Effector CD8-positive, alpha-beta T cell (primary cell): ENCODE results near the gene JADE2.
"Not testable (repeated sequence)": the region's sequence is repeated elsewhere in the genome, so short reads cannot be mapped to it uniquely, and the experiment has no call there.

Experiments
- DNase-seq: peaks from one replicate; lab custom pipeline; 2025; lab: John Stamatoyannopoulos, UW
- total RNA-seq, 4 experiments: gene quantifications; one replicate each; lab custom pipeline; 2026; lab: John Stamatoyannopoulos, UW

Gene JADE2
- 205 to 445 (median 383) reads per million in 4 experiments for total RNA-seq

DNA sequence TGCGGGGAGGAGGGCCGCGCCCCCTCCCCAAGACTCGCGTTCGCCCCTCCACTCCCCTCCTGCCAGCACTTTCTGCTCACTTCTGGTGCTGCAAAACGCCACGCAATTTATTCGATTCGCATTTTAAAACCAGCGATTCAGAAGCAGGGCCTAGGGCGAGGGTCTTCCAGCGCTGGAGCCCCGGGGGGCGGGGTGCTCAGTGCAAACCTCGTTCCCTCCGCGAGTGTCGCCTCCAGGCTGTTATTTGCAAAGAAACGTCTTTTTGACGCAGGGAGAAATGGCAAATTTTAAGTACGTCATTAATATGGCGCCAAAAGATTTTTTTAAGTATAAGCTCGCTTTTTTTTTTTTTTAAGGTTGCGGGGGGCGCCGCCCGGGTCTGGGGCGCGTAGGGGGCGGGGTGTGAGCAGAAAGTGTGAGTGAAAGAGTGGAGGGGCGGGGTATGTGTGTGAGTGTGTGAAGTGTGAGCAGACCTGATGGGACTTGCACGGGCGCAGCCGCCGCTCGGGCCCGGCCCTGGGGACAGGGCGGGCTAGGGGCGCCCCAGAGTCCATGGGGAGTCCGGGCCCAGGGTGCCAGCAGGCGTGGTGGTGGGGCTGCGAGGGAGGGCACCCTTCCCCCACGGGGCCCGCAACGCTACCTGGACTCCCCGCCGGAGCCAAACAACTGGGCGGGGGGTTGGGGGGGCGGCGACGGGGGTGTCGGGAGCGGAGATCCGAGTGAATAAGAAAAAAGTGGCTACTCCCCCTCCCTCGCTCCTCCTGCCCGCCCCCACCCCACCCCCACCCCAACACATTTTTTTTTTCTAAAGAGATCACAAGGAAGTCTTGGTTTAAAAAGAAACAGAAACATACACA is at the start of gene JADE2:
JADE2 (plus strand) TSS at position 845 of the 857 bp plus-strand sequence. CDS start 10,188 bp downstream, outside the sequence.
- peak; percentile 85 for DNase-seq

DNA sequence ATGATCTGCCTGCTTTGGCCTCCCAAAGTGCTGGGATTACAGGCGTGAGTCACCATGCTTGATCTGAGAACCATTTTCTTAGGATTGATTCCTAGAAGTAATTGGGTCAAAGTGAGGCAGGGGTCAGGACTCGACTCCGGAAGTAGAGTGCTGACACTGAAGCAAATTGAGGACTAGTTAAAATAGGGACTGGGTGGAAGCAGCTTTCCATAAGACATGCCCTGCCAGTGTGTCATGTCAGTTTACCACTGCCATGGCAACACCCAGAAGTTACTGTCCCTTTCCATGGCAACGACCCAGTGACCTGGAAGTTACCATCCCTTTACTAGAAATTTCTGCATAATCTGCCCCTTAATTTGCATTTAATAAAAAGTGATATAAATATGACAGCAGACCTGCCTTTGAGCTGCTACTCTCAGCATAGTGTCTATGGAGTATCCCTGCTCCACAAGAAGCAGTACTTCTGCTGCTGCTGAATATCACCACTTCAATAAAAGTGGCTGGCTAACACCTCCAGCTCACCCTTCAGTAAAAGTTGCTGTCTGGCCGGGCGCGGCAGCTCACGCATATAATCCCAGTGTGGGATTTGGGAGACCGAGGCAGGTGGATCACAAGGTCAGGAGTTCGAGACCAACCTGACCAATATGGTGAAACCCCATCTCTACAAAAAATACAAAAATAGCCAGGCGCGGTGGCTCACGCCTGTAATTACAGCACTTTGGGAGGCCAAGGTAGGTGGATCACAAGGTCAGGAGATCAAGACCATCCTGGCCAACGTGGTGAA is 47.8 kb upstream of the JADE2 start:
- no peak for DNase-seq

DNA sequence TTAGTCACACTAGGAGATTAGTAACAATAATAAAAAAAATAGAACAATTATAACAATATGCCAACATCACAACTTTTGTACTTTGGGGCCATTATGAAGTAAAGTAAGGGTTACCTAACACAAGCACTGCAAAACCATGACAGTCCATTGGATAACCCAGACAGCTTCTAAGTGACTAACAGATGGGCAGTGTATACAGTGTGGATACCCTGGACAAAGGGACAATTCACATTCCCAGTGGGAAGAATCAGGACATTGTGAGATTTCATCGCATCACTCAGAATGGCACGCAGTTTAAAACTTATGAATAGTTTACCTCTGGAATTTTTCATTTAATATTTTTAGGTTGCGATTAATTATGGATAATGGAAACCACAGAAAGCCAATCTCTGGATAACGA is 45.6 kb upstream of the JADE2 start:
- no peak for DNase-seq

DNA sequence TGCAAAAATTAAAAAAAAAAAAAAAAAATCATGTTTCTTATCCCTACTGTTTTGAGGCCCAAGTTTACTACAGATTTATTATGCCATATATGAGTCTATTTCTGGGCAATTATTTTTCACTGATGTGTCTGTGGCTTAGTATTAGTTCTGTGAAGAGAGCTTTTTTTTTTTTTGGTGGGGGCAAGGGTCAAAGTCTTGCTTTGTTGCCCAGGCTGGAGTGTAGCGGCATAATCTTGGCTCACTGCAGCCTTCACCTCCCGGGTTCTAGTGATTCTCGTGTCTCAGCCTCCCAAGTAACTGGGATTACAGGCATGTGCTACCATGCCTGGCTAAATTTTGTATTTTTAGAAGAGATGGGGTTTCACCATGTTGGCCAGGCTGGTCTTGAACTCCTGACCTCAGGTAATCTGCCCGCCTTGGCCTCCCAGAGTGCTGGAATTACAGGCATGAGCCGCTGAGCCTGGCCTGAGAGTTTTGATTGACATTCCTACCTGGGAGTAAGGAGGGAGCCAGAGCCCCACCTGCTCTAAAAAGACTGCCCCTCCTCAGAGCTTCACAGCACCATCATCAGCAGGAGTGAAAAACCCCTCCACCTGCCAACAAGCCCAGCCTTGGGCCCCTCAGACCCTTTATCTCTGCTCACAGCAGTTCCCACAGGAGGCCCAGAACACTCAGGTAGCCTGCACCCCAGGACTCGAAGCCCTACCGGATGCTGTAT is 36.1 kb upstream of the JADE2 start:
- no peak for DNase-seq

DNA sequence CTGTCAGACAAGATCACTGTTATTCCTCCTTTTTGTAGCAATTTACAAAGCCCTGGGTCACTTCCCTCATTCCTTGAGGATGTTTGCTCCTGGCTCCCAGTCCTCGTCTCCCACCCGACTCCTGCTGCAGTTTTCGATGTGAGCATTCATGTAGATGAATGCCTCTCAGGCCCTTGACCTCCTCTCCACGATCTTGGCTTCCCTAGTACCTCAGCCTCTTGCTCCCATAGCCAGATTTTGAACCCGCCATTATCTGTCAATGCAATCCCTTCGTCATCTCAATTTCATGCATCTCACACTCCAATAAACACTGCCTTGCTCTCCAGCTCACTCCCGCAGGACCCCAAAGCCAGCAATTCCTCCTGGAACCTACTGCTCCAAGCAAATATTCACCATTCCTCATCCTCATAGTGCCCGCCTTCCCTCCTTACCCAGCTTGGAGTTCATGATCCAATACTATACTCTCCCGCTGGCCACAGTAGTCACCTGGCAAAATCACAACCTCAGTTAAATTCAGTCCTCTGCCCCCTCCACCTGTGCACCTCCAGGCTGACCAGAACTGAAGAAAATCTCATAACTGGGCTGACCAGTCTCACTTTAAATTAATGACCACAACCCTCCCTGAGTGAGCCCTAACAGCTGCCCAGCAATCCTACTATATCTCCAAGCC is 35.1 kb upstream of the JADE2 start:
- DNase-seq: no peak

DNA sequence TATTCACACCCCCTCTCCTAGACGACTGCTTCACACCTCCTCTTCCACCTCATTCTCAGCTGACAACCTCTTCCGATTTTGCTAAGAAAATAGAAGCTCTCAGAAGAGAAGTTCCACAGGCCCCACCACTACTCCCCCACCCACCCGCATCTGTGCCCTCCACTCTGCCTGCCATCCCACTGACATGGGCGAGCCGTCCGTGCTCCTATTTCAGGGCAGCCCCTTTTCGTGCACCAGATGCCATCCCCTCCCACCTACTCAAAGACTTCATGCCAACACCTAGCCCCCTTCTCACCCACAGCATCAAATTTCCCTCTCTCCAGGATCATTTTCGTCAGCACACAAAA is 34.6 kb upstream of the JADE2 start:
- DNase-seq: no peak

DNA sequence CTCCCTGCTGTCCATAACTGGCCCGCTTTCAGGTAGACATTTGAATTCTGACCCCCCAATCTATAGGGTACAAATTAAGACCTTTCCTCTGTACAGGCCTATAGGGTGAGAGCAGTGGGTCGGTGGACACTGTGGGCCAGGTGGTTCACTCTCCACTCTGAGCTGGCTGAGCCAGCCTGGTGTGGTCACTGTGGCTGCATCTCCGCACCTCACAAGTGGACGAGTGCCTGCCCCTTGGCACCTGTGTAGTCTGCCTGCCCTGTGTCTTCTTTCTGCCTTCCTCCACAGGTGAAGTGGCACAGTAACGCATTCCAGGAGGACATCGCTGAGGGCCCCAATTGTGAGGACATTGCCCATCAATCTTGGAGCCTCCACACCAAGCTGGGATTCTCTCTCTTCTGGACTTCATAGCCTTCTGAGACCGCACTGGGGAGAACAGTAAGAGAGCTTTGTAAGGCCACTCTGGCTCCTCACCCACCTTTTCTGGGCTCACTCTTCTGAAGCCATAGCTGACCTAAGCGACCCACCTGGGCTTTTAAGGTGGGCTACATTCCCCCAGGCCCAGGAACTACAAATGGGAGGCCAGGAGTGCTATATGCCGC is 33.5 kb upstream of the JADE2 start:
- DNase-seq: no peak

DNA sequence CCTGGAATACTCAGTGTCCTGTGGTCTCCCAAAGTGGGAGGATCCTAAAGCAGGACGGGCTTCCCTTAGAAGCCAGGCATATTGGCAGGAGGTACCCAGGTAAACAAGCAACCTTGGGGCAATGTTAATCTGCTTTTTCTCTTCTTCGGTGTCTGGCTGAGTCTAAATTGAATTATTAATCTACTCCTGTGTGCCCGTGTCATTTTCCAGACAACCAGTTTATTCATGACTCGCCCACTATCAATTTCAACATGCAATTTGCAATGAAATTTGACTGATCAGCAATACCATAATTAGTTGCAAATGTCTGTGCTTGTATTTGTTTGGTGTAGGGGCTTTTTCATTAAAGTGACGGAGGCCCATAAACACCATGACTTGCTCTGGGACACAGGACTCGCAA is 32.9 kb upstream of the JADE2 start:
- DNase-seq: no peak

DNA sequence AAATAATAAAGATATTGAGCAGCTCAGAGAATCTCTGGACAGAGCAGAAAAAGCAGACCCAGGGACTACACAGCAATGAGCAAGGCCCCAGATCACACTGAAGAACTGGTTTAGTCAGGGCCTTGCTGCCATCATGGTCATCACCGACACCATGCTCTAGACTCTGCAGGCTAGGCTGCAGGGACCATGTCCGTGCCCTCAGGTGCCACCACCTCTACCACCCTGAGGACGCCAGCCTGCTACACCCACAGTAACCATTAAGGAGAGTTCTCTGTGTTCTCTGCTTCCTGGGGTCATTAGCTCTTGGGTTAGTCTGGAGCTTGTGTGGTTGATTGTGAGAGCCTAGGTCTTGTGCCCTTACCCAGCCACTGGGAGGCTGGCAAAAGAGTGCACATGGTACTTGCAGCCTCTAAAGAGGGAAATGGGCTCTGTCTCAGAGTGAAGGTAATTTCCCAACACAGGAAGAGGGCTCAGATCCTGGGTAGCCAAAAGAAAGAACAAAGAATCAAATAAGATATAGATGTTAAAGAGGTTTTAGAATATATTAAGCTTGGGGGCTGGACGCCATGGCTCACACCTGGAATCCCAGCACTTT is 31.9 kb upstream of the JADE2 start:
- no peak for DNase-seq

DNA sequence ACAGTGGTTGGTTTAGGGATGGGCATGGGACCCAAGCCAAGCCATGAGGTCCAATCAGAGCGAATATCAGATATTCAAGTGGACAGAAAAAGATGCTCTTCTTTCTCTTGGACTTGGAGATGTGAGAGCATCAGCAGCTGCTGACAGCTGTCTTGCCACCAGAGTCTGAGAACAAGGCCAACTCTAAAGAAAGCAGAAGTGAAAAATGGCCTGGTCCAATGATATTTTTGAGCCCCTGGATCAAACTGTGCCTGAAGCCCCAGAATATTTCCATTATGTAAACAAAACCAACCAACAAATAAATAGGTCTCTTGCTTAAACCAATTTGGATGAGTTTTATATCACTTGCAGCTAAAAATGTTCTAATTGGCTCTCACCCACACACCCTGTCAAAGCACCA is 30.7 kb upstream of the JADE2 start:
- DNase-seq: no peak

DNA sequence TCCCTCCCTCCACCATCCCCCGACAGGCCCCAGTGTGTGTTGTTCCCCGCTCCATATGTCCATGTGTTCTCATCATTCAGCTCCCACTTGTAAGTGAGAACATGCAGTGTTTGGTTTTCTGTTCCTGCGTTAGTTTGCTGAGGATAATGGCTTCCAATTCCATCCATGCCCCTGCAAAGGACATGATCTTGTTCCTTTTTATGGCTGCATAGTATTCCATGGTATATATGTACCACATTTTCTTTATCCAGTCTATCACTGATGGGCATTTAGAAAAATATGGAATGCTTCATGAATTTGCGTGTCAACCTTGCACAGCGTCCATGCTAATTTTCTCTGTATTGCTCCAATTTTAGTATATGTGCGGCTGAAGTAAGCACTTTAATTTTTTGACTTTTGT is 25.6 kb upstream of the JADE2 start:
- DNase-seq: not testable (repeated sequence)

DNA sequence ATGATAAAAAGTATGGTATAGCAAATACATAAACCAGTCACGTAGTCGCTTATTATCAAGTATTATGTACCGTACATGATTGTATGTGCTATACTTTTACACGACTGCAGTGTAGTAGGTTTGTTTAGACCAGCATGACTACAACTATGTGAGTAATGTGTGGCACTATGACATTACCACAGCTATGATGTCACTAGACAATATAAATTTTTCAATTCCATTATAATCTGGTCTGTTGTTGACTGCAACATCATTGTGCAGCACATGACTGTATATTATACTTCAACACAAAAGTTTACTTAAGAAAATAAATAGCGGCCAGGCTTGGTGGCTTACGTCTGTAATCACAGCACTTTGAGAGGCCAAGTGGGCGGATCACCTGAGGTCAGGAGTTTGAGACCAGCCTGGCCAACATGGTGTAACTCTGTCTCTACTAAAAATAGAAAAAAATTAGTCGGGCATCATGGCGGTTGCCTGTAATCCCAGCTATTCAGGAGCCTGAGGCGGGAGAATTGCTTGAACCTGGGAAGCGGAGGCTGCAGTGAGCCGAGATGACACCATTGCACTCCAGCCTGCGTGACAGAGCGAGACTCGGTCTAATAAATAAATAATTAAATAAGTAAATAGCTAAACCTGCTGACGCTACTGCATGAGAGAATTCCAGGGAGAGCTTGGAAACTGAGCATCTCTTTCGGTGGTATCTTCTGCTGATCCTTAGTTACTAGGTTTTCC is 24.6 kb upstream of the JADE2 start:
- DNase-seq: no peak

DNA sequence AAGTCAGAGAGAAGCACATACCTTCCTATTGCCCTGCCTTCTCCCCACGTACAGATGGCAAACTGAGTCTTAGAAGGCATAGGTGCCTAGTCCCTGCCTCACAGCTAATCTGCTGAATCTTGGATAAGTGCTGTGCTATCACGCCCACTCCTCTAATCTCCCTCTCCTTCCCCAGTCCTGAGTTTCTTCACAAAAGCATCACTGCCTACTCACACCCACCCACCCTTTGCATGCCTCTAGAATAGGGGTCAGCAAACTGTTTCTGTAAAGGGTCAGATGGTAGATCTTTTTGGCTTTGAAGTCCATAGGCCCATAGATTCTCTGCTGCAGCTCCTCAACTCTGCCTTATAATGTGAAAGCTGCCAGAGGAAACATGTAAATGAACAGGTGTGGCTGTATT is 23.2 kb upstream of the JADE2 start:
- DNase-seq: no peak

DNA sequence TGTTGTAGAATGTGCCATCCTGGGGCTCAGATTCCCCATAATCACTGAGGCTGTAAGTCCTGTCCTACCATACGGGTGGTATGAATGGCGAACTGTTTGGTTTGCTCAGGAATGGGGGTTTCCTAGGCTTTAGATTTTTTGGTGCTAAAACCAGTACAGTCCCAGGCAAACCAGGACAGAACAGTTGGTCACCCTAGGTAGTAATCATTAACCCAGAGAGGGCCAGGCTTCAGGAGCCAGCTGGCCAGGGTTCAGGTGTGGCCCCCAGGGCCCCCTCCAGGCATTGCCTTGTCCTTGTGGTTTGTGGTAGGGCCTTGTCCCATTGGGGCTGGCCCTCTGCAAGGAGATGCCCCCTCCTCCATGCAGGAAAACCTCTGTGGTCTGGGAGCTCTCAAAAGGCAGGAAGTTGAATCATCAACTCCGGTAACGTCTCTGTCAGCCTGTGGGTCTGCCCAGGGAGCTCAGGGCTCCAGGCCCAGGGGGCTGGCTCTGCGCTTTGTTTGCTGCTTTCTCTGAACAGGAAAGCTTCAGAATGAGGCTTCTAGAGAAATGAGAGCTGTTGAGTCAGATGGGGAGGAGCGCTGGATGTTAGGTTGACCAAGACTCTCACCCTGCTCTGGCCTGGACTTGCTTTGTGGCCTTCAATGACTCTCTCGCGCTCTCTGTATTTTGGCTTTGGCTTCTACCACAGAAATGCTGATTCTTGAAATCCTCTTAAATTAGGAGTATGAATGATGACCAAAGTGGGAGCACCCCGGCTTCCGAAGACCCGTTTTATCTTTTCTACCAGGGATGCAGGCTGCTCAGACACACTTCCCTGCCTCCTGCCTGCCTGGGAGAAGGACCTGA is 22.2 kb upstream of the JADE2 start:
- DNase-seq: no peak

DNA sequence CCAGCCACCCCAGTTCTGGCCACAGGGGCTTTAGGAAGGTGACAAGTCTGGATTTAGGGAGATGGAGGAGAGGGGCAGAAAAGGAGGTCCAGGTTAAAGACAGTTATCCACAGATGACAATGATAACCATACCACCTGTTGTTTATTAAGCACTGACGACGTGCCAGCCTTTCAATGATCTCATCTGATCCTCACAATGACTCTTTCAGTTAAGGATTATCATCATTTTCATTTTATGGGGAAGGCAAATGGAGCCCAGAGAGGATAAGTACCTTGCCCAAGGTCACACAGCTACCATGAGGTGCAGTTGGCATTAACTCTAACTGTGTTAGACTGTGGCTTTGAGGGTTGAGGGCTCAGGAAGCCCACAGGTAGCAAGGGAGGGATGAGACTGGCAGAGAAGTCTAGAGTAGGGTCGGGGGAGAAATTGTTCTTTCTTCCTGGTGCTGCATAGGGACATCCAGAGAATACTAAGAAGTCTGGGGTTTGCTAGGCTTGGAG is 21.5 kb upstream of the JADE2 start:
- DNase-seq: no peak

DNA sequence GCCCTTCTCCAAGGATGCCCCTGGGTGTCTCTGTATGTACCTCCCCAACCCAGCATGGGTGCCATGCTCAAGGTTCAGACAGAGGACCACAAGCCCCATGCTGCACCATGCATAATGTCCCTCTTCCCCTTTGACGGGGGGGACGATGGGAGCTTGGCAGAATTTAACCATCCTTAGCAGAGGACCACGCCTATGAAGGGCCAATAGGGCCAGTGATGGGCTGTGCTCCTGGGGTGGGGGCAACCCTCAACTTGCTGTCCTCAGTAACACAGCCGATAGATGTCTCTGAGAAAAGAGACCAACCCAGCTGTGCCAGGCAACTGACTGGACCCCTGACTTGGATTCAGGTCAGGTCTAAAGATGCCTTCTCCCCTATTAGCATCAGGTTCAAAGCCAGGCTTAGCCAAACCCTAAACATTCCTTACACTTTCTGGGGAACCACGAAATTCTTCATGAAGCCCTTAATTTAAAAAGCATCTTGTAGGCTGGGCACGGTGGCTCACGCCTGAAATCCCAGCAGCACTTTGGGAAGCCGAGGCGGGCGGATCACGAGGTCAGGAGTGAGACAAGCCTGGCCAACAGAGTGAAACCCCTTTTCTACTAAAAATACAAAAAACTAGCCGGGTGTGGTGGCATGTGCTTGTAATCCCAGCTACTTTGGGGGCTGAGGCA is 20.7 kb upstream of the JADE2 start:
- no peak for DNase-seq

DNA sequence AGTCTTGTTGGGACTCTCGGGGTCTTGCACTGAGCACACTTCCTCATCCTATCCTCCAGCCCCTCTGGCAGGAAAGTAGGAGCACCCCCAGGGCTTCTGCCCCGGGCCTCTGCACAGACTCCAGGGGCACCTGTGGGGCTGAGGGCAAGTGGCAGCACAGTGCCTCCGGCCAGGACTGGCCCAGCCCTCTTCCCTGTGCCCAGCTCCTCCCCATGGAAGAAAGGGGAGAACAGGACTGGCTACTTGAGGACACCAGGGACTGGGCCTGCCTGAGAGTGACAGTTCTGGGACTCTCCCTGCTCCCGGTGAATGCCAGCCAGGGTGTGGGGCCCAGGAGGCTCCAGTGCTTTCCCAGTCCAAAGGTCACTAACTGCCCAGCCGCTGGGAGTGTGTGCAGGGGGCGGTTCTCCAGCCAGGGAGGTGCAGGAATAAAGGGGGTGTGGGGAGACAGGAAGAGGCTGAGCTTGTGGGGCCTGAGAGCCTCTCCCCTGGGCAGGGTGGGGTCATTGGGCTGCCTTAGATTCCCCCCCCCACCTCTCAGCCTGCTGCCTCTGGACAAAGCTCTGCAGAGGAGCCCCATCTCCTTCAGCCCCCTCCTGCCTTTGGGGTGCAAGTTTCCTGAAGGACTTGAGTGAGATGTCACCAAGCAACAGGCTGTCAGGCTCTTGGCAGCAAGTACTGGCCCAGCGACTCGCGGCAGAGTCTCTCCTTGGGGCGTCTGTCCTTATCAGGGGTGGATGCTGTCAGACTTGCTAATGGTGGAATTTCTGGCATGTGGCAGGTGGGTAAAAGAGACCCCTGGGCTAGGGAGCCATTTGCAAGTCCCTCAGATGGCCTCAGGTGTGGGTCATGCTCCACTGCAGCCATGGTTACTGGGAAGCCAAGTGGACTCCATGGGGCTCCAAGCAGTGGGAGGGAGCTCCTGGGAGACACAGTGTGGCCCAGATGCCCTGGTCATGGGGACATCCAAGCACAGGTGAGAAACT is 19.1 kb upstream of the JADE2 start:
- no peak for DNase-seq

DNA sequence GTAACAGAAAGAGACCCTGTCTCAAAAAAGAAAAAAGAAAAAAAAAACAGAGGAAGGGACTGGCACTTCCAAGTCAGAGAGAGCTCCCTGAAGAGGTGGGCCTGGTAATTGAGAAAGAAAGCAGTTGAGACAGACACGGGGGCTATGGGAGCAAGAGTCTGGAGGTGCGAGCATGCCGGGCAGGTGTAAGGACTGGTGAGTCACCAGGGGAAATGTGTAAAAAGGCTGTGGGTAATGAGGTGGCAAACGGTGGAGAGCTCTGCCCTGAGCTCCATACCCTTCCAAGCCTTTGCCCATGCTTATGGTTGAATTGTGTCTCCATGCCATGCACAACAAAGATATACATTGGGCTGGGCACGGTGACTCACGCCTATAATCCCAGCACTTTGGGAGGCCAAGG is 18.0 kb upstream of the JADE2 start:
- no peak for DNase-seq
